B cell (primary cell): Measurements from ENCODE around the gene OTOP2. TPM values are rescaled to one million over a fixed set of nuclear protein-coding genes. Genes with fewer than 3 reads are reported as not detected.

Source experiments
- ATAC-seq: fragments of 200-7000 bp; cut with Tn5 transposase; one replicate; pipeline ENCODE4 v1.10.0; 2021; ENCODE audit warnings: low read depth, mild to moderate bottlenecking, moderate number of reproducible peaks, moderate library complexity
- CTCF ChIA-PET: fragments of 350-600 bp; sonication (Branson Sonifier 250); formaldehyde crosslinking; loops from one replicate; lab custom pipeline; 2021; ENCODE audit warnings: antibody characterized with exemption, inconsistent platforms; lab: Charles Lee
- POLR2A ChIA-PET: fragments of 350-600 bp; sonication (Branson Sonifier 250); formaldehyde crosslinking; loops from one replicate; lab custom pipeline; 2021; ENCODE audit warnings: antibody characterized with exemption; lab: Charles Lee
- DNase-seq: peaks from one replicate; pipeline ENCODE4 v3.0.0; 2013
- H2AFZ ChIP-seq: 2 replicates; pipeline ENCODE4 v1.6.1; 2012; ENCODE audit warnings: mild to moderate bottlenecking, low read depth, low read length; ENCODE audit not compliant: insufficient read depth, poor library complexity, severe bottlenecking
- H3K27ac ChIP-seq, 2 donors: 1 replicate in 1 of 2; 2 replicates in 1 of 2; pipeline ENCODE4 v1.5.1; 2012 to 2013; ENCODE audit warnings: low read length in 2 of 2, mild to moderate bottlenecking in 2 of 2, moderate library complexity in 1 of 2
- H3K27me3 ChIP-seq, 4 experiments: fragments of 200-600 bp in 1 of 4; sonication (generic) in 1 of 4; replicated peaks in 1 of 4; 1 replicate in 2 of 4; 2 replicates in 2 of 4; pipeline versions ENCODE4 v1.6.1 to v1.7.0; 2013 to 2016; ENCODE audit warnings: low read length in 3 of 4, mild to moderate bottlenecking in 2 of 4, mixed read lengths in 1 of 4, moderate library complexity in 1 of 4; ENCODE audit not compliant: insufficient read depth in 4 of 4, control insufficient read depth in 3 of 4; ENCODE audit errors: control extremely low read depth in 1 of 4
- H3K36me3 ChIP-seq, 2 experiments: replicated peaks in 1 of 2; 1 replicate in 1 of 2; 2 replicates in 1 of 2; pipeline versions ENCODE4 v1.6.1 to v1.7.1; 2013; ENCODE audit warnings: low read length in 1 of 2; ENCODE audit not compliant: insufficient read depth in 2 of 2, control insufficient read depth in 1 of 2; ENCODE audit errors: control extremely low read depth in 1 of 2, extremely low read depth in 1 of 2
- H3K4me1 ChIP-seq, 2 donors: fragments of 200-600 bp in 1 of 2; sonication (generic) in 1 of 2; 1 replicate in 1 of 2; 2 replicates in 1 of 2; pipeline versions ENCODE4 v1.5.1 to v1.6.1; 2013 to 2017; ENCODE audit warnings: low read length in 2 of 2; ENCODE audit not compliant: control insufficient read depth in 2 of 2, insufficient read depth in 2 of 2
- H3K4me2 ChIP-seq: replicated peaks from 2 replicates; pipeline ENCODE3; 2012; ENCODE audit warnings: mild to moderate bottlenecking, low read depth, low read length; ENCODE audit not compliant: poor library complexity, severe bottlenecking
- H3K4me3 ChIP-seq, 5 experiments: fragments of 200-600 bp in 1 of 5; sonication (generic) in 1 of 5; 1 replicate in 3 of 5; 2 replicates in 2 of 5; pipeline versions ENCODE4 v1.5.1 to v1.7.0; 2011 to 2016; ENCODE audit warnings: low read length in 4 of 5, mild to moderate bottlenecking in 4 of 5, low read depth in 2 of 5, control low read depth in 1 of 5, moderate library complexity in 1 of 5; ENCODE audit not compliant: insufficient read depth in 1 of 5; ENCODE audit errors: control extremely low read depth in 1 of 5, extremely low read depth in 1 of 5
- H3K79me2 ChIP-seq: fragments of 200-600 bp; sonication (generic); one replicate; pipeline ENCODE4 v1.6.0; 2016; ENCODE audit warnings: low read length; ENCODE audit not compliant: control insufficient read depth, insufficient read depth
- H3K9ac ChIP-seq: fragments of 200-600 bp; sonication (generic); 2 replicates; pipeline ENCODE4 v1.6.1; 2017; ENCODE audit warnings: mild to moderate bottlenecking, low read length, moderate library complexity
- H3K9me3 ChIP-seq, 3 donors: one replicate each; pipeline versions ENCODE4 v1.6.1 to v1.7.1; 2013; ENCODE audit warnings: low read length in 2 of 3; ENCODE audit not compliant: control insufficient read depth in 2 of 3, insufficient read depth in 1 of 3; ENCODE audit errors: control extremely low read depth in 1 of 3
- H4K20me1 ChIP-seq: 2 replicates; pipeline ENCODE4 v1.6.0; 2012; ENCODE audit warnings: mild to moderate bottlenecking, low read length; ENCODE audit not compliant: insufficient read depth, control insufficient read depth, poor library complexity, severe bottlenecking
- H3K27ac Mint-ChIP-seq: one replicate; pipeline ENCODE4 v1.8.0; 2021; ENCODE audit warnings: mixed read lengths
- H3K27me3 Mint-ChIP-seq: one replicate; pipeline ENCODE4 v1.8.0; 2021; ENCODE audit warnings: mixed read lengths
- H3K4me1 Mint-ChIP-seq: one replicate; pipeline ENCODE4 v1.8.0; 2021; ENCODE audit warnings: mixed read lengths
- H3K4me3 Mint-ChIP-seq: one replicate; pipeline ENCODE4 v1.8.0; 2021; ENCODE audit warnings: mixed read lengths
- H3K9me3 Mint-ChIP-seq: one replicate; pipeline ENCODE4 v1.8.0; 2022; ENCODE audit warnings: mixed read lengths; ENCODE audit not compliant: insufficient read depth
- EZH2 ChIP-seq: IDR thresholded peaks from 2 replicates; pipeline ENCODE4 v1.6.1; 2012; ENCODE audit warnings: borderline replicate concordance, low read depth, mild to moderate bottlenecking, moderate library complexity, low read length; ENCODE audit not compliant: insufficient read depth, poor library complexity, severe bottlenecking
- WGBS: methylation state at CpG from one replicate; pipeline ENCODE4 v1.1.5; 2013; ENCODE audit warnings: missing lambda C conversion rate; ENCODE audit not compliant: insufficient coverage; 5-methylcytosine and 5-hydroxymethylcytosine counted together
- intact Hi-C: fragments of 100-400 bp; cut with micrococcal nuclease; formaldehyde crosslinking; loops from one replicate; pipeline ENCODE4 v1.10.0; 2022
- polyA plus RNA-seq: library from polyadenylated mRNA; depleted of rRNA; stranded (reverse); fragments of >200 nt; gene quantifications from 2 replicates; pipeline ENCODE4 v1.2.3, GENCODE V29; 2012
- total RNA-seq, 2 donors: library from RNA; stranded (reverse); fragments of 120-200 nt in 1 of 2; gene quantifications; 1 replicate in 1 of 2; 2 replicates in 1 of 2; pipeline versions ENCODE4 v1.2.3 to v1.2.4, GENCODE V29; 2013 to 2022
- TF ChIP-seq, protein P1 (sequence below): fragments of 200-600 bp; IDR thresholded peaks from one replicate; pipeline ENCODE4 v1.8.0; 2022; ENCODE audit warnings: antibody characterized with exemption, mild to moderate bottlenecking

OTOP2 gene
- total and polyA plus RNA-seq, 2 donors (not counting 1 experiment from before 2014, with no cell fraction given), result not detected

DNA sequence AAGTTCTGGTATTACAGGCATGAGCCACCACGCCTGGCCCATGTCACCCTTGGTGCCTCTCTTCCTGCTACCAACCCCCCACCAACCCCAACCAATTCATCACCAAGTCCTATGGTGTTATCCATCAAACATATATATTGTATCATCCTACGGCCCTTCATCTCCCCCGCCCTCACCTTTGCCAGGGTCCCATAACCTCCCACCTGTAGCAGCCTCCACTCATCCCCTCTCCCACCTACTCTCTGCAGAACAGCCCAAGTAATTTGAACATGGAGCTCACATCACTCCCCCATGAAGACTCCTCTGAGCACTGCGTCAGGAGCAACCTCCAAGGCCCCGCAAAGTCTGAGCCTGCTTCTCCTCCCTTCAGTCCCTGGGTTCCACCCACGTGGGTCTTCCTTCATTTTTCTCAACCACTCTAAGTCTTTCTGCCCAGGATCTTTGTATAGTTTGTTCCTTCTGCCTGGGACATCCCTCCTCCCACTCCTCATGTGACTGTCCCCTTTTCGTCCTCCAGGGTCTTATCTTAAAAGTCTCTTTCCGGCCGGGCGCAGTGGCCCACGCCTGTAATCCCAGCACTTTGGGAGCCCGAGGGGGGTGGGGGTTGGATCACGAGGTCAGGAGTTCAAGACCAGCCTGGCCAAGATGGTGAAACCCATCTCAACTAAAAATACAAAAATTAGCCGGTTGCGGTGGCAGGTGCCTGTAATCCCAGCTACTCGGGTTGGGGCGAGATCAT, 55.5 kb downstream of the OTOP2 start:
- H3K4me1 ChIP-seq, result peaks cover 11 to 16% of the 10 kb centered on the region in 2 donors
- no peaks in the 10 kb centered on the region for H3K79me2 ChIP-seq
- H3K4me3 Mint-ChIP-seq, result peak overlapping the region; percentile 51
- POLR2A ChIA-PET, result interaction anchor here (0.7 kb wide), 1 partner anchor 43 kb away, joined by 5 read pairs; no protein-coding TSS in a partner anchor
- no peak overlapping the region for H2AFZ ChIP-seq
- H3K4me1 Mint-ChIP-seq, result peaks cover 11% of the 10 kb centered on the region
- ATAC-seq, result no peak
- H3K9ac ChIP-seq, result no peak overlapping the region
- CTCF ChIA-PET, result interaction anchor here (0.8 to 3.5 kb wide), 2 partner anchors 18 to 22 kb away, joined by 3 to 24 read pairs; no protein-coding TSS in a partner anchor
- H3K4me3 ChIP-seq, result no peak overlapping the region
- no peak overlapping the region for H3K27ac ChIP-seq
- no peak overlapping the region for H3K4me2 ChIP-seq
- H3K9me3 Mint-ChIP-seq, result no peaks in the 10 kb centered on the region
- no peaks in the 10 kb centered on the region for H4K20me1 ChIP-seq
- H3K36me3 ChIP-seq, result no peaks in the 10 kb centered on the region
- H3K27me3 ChIP-seq, result peaks cover 0 to 58% (median 12%) of the 10 kb centered on the region in 4 experiments
- WGBS, result 85% methylated on average over 11 of the region's 17 CpGs
- no peak for TF ChIP-seq EZH2
- TF ChIP-seq, protein P1, sequence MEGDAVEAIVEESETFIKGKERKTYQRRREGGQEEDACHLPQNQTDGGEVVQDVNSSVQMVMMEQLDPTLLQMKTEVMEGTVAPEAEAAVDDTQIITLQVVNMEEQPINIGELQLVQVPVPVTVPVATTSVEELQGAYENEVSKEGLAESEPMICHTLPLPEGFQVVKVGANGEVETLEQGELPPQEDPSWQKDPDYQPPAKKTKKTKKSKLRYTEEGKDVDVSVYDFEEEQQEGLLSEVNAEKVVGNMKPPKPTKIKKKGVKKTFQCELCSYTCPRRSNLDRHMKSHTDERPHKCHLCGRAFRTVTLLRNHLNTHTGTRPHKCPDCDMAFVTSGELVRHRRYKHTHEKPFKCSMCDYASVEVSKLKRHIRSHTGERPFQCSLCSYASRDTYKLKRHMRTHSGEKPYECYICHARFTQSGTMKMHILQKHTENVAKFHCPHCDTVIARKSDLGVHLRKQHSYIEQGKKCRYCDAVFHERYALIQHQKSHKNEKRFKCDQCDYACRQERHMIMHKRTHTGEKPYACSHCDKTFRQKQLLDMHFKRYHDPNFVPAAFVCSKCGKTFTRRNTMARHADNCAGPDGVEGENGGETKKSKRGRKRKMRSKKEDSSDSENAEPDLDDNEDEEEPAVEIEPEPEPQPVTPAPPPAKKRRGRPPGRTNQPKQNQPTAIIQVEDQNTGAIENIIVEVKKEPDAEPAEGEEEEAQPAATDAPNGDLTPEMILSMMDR, result no peak
- no peak for DNase-seq
- H3K27me3 Mint-ChIP-seq, result peaks cover 24% of the 10 kb centered on the region
- H3K27ac Mint-ChIP-seq, result peak overlapping the region; percentile 10
- H3K9me3 ChIP-seq, result peaks cover 0 to 4% (median 0%) of the 10 kb centered on the region in 3 donors
- intact Hi-C loops, result no loop called here
